Measurements from ENCODE around the gene ZNF70. TPM values are rescaled to one million over a fixed set of nuclear protein-coding genes. Genes with fewer than 3 reads are reported as not detected.

ZNF70 gene
- total RNA-seq, 2 donors from 2014 or later, result 3.7 to 3.8 TPM

GRCh38 chr22:23708270-23708669 is 42.6 kb downstream of the ZNF70 start:
- ATAC-seq (no peak), DNase-seq (no peak)
- intact Hi-C loops (cut with DNase I, micrococcal nuclease), result no loop called here

- DNase-seq, result no peak
- intact Hi-C loops (cut with DNase I, micrococcal nuclease), result no loop called here
- no peak for ATAC-seq
These were observed 45.6 kb downstream of the ZNF70 start for GRCh38 chr22:23705358-23705757.

- intact Hi-C loops (cut with DNase I, micrococcal nuclease), result no loop called here
- ATAC-seq, result no peak
- DNase-seq, result no peak
These were observed 46.1 kb downstream of the ZNF70 start for GRCh38 chr22:23704829-23705228.

GRCh38 chr22:23704062-23704461 is 46.9 kb downstream of the ZNF70 start:
- no peak for DNase-seq
- intact Hi-C loops (cut with DNase I, micrococcal nuclease), result no loop called here
- ATAC-seq, result no peak

GRCh38 chr22:23700706-23701105 is 50.2 kb downstream of the ZNF70 start:
- intact Hi-C loops (cut with DNase I, micrococcal nuclease), result no loop called here
- DNase-seq (no peak), ATAC-seq (no peak)

- intact Hi-C loops (cut with DNase I, micrococcal nuclease), result no loop called here
- no peak for DNase-seq
These were observed 52.2 kb downstream of the ZNF70 start for GRCh38 chr22:23698673-23699235.

GRCh38 chr22:23698094-23698493 is 52.8 kb downstream of the ZNF70 start:
- DNase-seq (no peak), ATAC-seq (no peak)

More at GRCh38 chr22:23698673-23699235, 52.2 kb downstream of the ZNF70 start:
- no peak for ATAC-seq

DNA sequence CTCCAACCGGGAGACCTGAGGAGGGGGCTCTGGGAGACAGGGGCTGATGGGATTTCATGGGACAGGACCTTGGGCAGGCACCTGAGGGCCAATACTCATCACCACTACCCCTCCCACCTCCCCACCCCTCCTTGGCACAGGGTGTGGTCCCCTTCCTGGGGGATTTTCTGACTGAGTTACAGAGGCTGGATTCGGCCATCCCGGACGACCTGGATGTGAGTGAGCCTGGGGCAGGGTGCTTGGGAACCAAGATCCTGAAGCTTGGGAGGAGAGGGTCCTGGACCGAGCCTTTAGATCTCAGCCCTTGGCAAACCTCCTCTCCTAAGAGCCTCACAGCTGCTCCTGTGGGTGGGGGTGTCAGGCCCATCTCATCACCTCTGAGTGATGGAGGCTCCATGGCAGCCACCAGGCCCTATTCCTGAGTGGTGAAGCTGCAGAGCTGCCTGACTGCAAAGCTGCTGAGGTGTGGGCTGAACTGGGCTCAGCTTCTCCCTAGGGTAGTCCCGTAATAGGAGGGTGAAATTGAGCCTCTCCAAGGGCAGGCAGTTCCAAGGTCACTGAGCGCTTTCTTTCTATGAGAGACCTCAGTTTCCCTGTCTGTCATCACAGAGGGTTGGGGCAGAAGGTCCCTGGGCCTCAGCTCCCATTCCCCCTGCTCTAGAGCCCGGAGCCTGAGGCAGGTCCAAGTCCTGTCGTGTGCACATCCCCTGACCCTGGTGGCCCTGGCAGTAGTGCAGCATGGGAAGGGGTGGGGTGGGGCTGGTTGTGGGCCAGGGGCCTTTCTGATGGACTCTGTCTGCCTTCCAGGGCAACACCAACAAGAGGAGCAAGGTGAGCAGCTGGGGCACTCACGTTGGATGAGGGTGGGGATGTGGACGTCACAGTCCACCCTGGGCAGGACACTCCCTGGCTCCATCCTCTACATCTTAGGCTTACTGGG is 53.6 kb downstream of the ZNF70 start:
- ATAC-seq, result no peak
- no peak for DNase-seq
- intact Hi-C loops (cut with DNase I, micrococcal nuclease), result no loop called here

More at GRCh38 chr22:23698094-23698493, 52.8 kb downstream of the ZNF70 start:
- intact Hi-C loops (cut with DNase I, micrococcal nuclease), result no loop called here

- intact Hi-C loops (cut with DNase I, micrococcal nuclease), result no loop called here
- ATAC-seq, result peak; percentile 57
- peak in 1 of 2 donors; percentile 44 for DNase-seq
These were observed 54.5 kb downstream of the ZNF70 start for GRCh38 chr22:23696326-23696851.

- ATAC-seq (no peak), DNase-seq (no peak)
- intact Hi-C loops (cut with DNase I, micrococcal nuclease), result no loop called here
These were observed 55.2 kb downstream of the ZNF70 start for GRCh38 chr22:23695571-23696325.

DNA sequence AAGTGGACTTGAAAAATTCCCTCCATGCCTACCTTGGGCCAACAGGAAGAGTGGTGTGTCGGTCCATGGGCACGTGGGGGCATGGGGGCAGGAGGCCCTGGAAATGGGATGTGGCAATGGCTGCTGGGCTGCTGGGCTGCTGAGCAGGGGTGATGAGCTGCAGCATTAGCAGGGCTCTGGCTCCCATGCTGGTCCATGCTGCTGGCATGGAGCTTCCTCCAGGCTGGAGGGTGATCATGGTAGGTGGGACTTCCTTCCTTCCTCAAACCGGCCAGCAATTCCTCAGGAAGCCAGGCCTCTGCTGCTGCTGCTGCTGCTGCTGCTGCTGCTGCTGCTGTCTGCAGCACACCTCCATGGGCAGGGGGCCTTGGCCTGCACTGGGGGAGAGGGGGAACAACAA is 55.8 kb downstream of the ZNF70 start:
- DNase-seq (no peak), ATAC-seq (no peak)
- intact Hi-C loops (cut with DNase I, micrococcal nuclease), result no loop called here

DNA sequence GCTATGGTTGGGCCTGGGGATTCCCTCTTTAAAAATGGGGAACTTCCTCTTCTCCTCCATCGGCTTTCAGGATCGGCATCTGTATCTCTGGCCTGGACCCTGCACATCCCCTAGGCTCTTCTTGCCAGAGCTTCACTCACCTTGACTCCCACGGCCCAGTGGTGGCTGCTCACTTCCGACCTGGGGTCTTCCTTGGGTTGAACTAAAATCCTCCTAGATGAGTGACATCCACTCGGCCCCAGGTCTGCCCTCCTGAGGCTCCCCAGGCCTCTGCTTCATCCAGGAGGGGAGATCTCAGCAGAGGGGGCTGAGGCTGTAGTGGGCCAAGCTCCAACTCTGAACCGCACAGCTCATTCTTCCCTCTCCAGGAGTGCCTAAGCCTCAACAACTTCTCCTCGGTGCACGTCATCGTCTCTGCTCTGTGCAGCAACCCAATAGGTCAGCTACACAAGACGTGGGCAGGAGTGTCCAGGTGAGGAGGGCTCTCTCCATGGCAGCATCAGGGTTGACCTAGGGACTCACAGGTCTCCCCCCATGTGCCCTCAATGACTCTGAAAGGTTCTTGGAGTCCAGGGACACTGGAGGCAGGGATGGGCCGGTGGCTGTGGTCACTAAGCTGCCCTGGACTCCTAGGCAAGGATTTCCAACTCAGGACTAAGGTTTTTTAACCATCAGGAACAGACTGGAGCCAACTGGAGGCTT is 56.8 kb downstream of the ZNF70 start:
- intact Hi-C loops (cut with DNase I, micrococcal nuclease), result no loop called here
- ATAC-seq (no peak), DNase-seq (no peak)

DNA sequence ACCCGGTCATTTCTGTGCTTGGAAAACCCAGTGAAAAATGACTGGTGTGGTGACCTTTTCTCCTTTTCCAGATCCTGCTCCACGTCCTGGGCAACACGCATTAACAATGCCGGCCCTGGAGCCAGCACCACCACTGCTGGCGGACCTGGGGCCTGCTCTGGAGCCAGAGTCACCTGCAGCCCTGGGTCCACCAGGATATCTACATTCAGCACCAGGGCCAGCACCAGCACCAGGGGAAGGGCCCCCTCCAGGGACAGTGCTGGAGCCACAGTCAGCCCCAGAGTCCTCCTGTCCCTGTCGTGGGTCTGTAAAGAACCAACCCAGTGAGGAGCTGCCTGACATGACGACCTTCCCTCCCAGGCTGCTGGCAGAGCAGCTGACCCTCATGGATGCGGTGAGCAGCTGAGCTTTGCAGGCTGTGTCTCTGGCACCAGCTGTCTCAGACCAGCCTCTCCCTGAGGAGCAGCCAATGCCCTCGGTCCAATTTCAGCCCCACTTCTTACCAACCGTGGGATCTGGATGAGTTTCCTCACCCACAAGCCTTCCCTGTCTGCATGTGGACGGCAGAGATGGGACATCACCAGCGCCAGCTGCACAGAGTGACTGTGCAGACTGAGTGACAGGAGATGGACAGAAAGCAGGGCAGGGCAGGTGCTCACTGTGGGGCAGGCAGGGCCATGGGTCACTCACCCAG is 58.2 kb downstream of the ZNF70 start:
- DNase-seq (no peak), ATAC-seq (no peak)
- intact Hi-C loops (cut with DNase I, micrococcal nuclease), result no loop called here

GRCh38 chr22:23691748-23692423 is 59.0 kb downstream of the ZNF70 start:
- no peak for DNase-seq
- ATAC-seq, result no peak
- intact Hi-C loops (cut with DNase I, micrococcal nuclease), result no loop called here

DNA sequence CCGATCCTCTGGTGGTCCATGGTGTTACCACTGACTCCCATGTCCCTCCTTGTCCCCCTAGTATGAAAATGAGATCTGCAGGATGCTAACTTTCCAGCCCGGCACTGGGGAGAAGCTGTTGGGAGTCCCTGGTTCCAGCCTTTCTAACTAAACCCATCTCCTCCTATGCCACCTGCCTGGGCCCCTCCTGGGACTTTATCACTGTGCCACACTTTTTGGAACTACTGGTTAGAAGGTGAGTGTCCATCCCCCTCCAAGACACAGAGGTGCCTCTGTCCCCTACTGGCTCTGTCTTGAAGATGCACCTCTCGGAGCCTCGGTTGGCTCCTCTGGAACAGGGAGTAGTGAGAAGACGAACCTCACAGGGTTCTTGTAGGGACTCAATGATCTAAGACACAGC is 60.2 kb downstream of the ZNF70 start, which contains the start of gene RGL4:
RGL4 (plus strand) TSS at position 301 of the 400 bp plus-strand sequence. CDS start 1,018 bp downstream, outside the sequence.
- DNase-seq (no peak), ATAC-seq (no peak)
- intact Hi-C loops (cut with DNase I, micrococcal nuclease), result no loop called here

DNA sequence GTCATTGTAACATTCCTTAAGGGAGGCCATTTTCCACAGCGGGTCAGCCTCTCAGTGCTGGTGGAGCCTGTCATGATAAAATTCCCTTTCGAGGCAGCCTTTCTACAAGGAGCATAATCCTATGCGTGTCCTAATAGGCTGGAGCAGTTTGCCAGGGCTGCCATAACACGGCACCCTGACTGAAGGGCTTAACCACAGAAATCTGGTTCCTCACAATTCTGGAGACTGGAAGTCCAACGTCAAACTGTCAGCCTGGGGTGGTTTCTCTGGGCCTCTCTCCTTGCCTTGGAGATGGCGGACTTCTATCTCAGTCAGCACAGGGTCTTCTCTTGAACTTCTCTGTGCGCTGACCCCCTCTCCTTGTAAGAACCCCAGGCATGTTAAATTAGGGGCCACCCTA is 61.5 kb downstream of the ZNF70 start:
- DNase-seq, result no peak
- intact Hi-C loops (cut with DNase I, micrococcal nuclease), result no loop called here
- no peak for ATAC-seq

All from left colon (tissue), 2 donors.